Fibroblast of skin of left quadriceps (primary cell): Measurements from ENCODE around the gene PEX26.
A peak's percentile ranks its signal among the peaks of the same experiment; 100 is the strongest.
"Not testable (repeated sequence)": the region's sequence is repeated elsewhere in the genome, so short reads cannot be mapped to it uniquely, and the experiment has no call there.

Source experiments
- DNase-seq, 2 experiments: peaks; one replicate each; pipeline ENCODE4 v3.0.0-alpha.2; 2013; ENCODE audit warnings: low read depth in 2 of 2

Gene PEX26

DNA sequence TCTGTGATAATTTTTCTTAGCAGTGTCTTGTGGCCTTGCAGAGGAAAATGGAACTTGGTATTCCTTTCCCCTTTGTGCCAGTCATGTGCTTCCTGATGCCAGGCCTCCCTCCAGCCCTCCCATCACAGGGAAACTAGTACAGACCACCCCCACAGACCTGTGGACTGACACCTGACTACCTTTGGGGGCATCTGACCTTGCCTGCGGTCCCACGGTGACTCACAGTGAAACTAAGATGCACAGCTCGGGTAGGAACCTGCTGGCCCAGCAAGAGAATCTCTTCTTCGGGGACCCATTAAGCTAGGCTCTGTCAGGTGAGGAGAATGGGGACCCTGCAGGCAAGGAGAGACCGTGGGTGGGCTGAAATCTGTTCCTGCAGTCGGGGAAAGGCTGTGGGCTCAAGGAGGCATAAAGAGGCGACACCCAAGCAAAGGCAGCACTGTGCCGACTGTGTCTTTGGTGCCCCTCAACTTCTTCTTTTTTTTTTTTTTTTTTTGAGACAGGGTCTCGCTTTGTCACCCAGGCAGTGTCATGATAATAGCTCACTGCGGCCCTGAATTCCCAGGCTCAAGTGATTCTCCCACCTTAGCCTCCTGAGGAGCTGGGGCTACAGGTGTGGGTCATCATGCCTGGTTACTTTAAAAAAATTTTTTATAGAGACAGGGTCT, 20.8 kb upstream of the PEX26 start:
- DNase-seq = no peak

GRCh38 chr22:18057568-18058209, 20.1 kb upstream of the PEX26 start:
- DNase-seq = peak; percentile 89 to 91

- DNase-seq = no peak
Measured at GRCh38 chr22:18058371-18059093, 19.3 kb upstream of the PEX26 start.

DNA sequence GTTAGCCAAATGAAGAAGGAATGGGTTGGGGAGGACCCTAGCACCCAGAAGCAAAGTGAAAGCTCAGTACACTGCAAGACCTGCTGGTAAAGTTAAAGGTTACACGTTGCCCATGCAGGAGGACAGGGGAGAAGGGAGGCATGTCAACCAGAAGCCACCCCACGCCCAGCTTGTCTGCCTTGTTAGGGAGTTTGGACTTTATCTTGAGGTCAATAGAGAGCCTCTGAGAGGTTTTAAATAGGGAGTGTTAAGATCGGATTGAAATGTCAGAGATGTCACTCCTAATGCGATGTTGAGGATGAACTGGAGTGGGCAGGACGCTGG, 18.7 kb upstream of the PEX26 start:
- DNase-seq = no peak

- DNase-seq = no peak
Measured at GRCh38 chr22:18059473-18059872, 18.3 kb upstream of the PEX26 start.

DNA sequence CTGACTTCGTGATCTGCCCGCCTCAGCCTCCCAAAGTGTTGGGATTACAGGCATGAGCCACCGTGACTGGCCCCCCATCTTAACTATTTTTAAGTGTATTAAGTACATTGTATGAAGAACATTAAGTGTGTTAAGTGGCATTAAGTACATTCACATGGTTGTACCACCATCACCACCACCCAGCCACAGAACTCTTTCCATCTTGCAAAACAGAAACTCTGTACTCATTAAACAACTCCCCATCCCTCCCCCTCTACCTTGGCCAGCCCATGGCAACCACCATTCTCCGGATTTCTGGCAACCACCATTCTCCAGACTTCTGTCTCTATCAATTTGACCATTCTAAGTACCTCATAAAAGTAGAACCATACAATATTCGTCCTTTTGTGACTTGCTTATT, 17.8 kb upstream of the PEX26 start:
- DNase-seq = no peak

DNA sequence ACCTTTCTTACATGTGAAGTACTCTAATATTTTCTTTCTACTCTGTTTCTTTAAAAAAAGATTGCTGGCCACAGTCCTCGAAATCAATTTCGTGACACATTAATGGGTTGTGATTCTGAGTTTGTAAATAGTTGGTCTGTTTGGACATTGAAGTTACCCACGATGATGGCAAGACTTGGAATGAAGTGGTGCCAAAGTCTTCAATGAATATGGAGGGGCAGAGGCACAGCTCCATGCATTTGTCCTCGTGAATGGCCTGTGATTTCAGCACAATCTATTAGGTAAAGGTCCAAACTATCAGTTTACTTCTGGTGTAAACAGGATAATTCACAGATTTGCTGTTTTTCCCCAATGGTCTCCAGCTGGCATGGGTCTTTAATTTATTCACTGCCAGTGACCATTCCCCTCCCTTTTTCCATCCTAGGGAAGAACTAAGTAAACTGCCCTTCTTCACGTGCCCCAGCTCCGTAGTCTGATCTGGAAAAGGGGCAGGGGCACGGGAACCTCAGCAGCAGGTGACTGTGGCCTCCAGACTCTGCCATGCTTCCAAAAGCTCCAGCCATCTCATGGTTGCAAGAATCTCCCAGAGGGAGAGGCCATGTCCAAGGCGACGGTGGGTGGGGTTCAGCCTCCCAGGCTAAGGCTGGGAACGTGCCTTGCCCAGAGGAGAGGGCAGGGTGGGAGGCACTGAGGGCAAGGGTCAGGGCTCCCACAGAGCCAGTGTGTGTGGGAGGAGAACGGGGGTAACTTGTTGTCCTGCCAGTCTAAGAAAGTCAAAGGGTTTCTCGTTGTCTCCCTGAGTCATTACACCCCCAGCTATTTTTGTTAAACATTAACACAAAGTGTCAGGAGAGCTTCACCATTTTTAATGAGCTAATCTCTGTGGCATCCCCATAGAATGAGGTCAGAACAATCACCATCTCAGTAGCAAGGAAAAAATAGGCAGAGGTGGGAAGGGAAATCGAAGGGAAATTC, 16.9 kb upstream of the PEX26 start:
- DNase-seq = peak in 1 of 2 experiments; percentile 34

- no peak for DNase-seq
Measured at GRCh38 chr22:18062421-18062820, 15.4 kb upstream of the PEX26 start.

DNA sequence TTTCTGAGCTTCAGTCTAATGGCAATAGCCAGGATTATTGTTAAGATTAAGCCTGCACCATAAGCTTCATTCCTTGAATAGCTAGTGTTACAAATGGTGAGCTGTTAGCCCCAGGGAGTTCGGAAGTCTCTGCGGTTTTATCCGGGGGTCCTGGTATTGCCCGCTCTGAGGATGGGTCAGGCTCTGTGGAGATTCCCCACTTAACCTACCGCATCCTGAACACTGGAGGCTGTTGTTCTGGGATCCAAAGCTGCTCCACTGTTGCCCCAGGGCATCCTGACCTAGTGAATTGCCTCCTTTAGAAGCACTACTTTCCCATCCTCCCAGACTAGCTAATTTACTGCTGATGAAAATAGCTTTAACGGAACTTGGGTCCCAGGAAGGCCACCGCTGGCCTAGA, 14.5 kb upstream of the PEX26 start:
- DNase-seq = no peak

- not testable (repeated sequence) for DNase-seq
Measured at GRCh38 chr22:18063715-18064114, 14.1 kb upstream of the PEX26 start.

GRCh38 chr22:18064636-18065035, 13.2 kb upstream of the PEX26 start:
- no peak for DNase-seq

- DNase-seq = no peak
Measured at GRCh38 chr22:18065256-18065655, 12.5 kb upstream of the PEX26 start.

DNA sequence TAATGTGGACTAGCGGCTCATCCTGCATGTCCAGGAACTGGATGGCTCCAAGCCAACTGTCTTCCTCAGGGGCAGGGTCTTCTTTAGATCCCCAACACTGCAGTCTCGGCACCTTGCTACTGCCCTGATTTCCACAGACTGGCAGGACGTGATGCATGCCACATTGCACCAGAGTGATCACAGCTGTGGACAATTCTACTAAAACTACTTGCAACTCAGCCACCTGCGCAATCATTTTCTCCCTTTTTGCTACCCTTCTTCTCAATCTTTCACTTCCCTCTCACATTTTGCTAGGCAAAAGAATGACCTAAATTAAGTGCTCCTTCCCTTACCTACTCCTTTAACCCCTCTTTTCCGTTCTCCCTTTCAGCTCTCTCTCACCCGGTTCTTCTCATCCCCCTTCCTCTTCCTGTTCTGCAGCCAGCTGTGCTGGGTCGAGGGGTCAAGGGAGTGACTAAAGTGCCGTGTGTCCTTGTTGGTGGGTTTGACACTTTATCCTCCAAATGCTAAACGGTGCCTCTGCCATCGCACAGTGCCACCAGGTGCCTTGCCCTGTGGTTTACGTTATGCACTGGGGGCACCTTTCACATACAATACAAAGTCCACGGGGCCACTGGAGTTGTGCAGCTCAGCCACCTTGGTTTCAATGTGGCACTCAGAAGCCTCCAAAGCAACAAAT, 11.5 kb upstream of the PEX26 start:
- no peak for DNase-seq

- DNase-seq = no peak
Measured at GRCh38 chr22:18067121-18067520, 10.7 kb upstream of the PEX26 start.

- no peak for DNase-seq
Measured at GRCh38 chr22:18067548-18068341, 10.0 kb upstream of the PEX26 start.

DNA sequence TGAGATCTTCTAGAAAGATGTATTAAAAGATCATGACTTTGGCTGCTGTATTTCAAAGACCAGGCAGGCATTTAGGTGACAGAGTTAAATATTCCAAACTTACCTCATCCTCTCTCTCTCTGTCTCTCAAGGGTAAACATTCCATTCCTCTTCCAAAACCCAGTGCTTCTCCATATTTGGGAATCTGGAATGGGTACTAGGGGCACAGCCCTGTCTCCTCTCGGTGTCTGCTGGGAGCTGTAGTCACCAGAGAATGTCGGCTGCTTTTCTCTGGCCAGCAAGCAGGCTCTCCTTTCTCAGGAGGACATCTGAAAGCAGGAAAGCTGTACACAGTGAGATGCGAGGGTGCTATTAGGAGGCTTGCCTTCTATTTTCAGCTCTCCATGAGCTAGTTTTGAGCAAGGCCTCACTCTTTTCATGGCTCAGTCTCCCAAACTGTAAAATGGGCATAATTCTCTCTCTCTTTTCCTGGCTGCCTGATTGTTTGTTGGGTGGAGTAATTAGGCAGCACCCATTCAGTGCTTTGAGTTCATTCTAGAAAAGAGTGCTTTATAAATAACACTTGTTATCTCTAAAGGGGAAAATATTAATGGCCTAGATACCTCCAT, 9.3 kb upstream of the PEX26 start:
- peak; percentile 59 to 63 for DNase-seq

DNA sequence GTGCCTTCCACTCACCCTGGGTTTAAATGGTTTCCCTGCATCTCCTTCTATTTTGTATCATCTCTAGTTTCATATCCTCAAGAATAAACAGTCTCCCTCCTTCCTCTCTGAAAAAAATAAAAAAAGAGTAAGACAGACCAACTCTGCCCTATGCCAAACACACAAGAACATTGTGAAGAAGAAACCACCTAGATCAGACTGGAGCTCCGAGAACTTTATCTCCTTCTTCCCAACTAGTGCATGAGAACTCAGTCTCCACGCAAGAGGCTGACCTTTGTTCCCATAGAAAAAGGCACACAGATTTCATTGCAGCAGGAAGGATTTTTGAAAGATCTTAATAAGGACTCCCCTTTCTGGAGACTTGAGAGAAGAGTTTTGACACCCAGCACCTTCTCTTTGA, 8.7 kb upstream of the PEX26 start:
- no peak for DNase-seq

GRCh38 chr22:18070041-18070440, 7.7 kb upstream of the PEX26 start:
- no peak for DNase-seq

DNA sequence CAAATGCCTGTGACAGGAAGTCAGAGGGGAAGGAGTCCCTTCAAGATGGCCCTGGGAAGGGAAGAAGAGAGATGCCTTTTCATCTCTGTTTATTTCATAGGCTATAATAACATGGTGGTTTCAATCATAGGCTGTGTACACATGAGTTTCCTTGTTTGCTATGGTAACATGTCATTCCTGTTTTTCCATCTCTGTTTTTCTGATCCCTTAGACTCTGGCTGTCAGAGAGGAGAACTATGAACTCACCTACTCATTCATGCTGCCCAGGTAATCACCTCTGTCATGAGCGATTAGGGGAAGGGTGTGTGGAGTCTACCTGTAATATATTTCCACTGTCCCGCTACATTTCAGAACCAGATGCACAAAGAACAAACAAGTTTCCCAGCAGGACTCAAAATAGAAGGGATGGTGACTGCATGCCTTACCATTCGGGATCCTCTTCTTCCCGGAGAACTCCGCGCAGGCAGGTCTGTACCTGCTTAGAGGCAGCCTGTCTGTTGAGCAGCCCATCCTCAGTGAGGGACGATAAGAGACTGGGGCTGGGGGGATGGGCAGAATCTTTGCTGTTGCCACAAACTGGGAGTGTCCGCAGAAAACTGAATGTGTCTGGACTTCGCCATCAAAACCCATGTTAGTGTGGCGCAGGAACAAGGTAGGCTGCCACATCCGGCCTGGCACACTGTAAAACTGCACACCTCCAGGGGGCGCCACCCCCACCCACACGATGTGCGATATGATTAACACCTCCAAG, 7.1 kb upstream of the PEX26 start:
- DNase-seq = no peak
